ENCODE results near the gene ZNF573.
A peak's percentile ranks its signal among the peaks of the same experiment; 100 is the strongest.
"Not testable (repeated sequence)": the region's sequence is repeated elsewhere in the genome, so short reads cannot be mapped to it uniquely, and the experiment has no call there.

Gene ZNF573

DNA sequence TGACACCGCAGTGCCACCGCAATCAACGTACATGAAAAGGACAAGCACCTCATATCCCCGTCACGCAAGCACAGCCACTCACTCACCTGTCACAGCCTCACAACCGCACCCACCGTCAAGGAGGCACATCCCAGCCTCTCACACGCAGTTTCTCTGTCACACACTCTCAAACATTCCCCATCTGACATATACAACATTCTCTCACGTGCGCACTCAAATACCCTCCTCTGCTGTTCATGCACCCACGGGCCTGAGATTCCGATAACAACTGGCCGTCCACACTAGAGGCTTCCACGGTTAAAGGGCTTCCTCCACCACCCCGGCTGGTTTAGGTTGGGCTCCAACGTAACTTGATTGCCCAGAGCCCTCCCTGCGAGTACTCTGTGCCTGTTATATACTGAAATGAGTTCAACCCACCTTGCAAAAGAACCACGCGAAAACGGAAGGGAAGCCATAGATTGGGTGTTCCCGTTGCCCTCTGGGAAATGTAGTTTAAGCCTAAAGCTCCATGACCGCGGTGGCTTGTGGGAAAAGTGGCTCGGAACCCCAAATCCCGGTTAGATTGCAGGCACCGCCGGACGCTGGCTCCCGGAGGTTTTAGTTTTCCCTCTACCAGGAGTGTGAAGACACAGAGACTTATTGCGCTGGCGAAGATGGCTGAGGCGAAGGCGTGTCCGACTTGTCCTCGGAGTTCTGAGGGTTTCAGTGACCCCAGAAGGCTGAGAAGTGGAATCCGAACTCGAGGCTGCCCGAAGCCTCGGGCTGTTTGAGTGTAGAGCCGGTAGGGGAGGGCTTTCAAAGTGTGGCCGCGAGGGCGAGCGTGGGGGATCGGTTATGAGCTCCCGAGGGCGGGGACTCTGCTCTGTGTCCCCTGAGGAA, at the start of gene ZNF573:
TSS of gene ZNF573 (minus strand) at position 460 of the 879 bp plus-strand sequence. CDS start 5,857 bp downstream, outside the sequence.
- peak; percentile 12 for DNase-seq

DNA sequence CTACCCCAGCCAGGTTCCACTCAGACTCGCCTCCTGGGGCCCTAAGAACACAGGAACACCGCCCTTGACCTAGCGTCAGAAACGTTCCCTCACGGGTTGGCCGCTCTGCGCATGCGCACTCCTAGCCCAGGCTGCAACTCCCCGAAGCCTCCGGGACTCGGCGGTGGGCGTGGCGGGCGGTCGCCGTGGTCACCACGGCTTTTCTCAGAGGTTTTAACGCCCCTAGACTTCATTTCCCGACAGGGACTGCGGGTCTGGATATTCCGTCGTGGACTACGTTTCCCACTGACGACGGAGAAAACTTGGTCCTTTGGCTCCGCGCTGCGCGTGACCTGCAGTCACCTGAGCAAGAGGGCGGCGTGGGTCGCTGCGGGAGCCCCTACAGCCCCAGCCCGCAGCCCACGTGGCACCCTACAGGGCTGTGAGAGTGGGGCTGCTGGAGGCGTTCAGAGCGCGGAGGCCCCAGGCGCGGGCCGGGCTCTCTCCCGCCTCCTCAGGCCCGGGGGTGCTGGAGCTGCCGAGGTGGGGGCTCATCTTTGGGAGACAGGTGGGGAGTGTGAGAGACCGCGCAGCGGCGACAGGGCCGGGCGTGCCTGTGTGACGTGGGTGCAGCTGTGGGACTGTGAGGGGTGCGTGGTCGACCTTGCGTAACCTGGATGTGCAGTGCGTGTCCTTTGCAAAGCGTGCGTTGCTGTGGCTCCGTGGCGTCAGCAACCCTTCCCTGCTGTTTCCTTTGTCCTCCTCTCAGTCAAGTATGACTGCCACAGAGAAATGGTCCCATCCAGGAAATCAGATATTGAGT, 38.0 kb upstream of the ZNF573 start:
- DNase-seq: no peak

DNA sequence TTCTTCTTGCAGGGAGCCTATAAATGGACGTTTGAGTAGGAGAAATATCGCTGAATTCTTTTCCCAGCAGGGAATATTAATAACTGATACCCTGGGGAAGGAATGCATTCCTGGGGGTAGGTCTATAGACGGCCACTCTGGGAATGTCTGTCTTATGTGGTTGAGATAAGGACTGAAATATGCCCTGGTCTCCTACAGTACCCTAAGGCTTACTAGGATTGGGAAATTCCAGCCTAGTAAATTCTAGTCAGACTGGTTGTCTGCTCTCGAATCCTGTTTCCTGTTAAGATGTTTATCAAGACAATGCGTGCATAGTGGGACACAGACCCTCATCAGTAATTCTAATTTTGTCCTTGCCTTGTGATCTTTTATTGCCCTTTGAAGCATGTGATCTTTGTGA, 36.2 kb upstream of the ZNF573 start:
- not testable (repeated sequence) for DNase-seq

DNA sequence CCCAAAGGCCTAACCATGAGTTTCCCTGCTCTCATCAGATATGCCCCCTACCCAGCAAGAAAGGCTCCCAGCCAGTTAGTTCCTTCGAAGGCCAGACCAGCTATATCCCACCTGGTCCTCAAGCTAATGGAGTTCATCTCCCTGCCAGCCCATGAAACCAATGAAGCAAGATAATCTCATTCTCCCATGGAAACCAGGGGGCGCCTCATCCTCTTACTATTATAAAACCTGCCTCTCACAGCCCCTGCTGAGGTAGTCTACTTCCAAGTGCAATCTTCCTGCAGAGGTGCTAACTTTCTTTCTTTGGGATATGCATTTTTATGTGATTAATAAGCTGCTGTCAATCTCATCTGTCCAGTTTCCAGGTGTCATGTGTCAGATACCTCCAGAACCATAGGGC, 34.0 kb upstream of the ZNF573 start:
- DNase-seq: no peak

DNA sequence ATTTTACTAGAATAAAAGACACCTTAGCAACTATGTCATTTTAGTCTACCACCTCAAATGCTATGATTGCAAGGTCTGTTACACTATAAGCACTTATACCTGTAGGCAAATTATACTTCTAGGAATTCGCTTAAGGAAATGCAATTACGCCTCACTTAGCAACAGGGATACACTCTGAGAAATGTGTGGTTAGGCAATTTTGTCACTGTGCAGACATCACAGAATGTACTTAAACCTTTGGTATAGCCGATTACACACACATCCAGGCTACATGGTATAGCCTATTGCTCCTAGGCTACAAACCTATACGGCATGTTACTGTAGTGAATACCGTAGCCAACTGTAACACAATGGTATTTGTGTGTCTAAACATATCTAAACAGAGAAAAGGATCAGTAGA, 30.0 kb upstream of the ZNF573 start:
- DNase-seq: no peak

DNA sequence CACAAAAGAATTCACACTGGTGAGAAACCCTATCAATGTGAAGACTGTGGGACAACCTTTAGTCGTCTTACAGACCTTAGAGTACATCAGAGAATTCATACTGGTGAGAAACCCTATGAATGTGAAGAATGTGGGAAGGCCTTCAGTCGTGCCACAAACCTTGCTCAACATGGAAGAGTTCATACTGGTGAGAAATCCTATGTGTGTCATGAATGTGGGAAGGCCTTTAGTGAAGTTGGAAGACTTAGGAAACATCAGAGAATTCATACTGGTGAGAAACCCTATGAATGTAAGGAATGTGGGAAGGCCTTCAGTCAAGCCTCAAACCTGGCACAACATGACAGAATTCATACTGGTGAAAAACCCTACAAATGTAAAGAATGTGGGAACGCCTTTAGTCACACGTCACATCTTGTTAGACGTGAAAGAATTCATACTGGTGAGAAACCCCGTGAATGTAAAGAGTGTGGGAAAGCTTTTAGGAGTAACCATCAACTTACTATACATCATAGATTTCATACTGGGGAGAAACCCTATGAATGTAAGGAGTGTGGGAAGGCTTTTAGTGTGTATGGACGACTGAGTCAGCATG, 24.0 kb upstream of the ZNF573 start:
- DNase-seq: no peak

DNA sequence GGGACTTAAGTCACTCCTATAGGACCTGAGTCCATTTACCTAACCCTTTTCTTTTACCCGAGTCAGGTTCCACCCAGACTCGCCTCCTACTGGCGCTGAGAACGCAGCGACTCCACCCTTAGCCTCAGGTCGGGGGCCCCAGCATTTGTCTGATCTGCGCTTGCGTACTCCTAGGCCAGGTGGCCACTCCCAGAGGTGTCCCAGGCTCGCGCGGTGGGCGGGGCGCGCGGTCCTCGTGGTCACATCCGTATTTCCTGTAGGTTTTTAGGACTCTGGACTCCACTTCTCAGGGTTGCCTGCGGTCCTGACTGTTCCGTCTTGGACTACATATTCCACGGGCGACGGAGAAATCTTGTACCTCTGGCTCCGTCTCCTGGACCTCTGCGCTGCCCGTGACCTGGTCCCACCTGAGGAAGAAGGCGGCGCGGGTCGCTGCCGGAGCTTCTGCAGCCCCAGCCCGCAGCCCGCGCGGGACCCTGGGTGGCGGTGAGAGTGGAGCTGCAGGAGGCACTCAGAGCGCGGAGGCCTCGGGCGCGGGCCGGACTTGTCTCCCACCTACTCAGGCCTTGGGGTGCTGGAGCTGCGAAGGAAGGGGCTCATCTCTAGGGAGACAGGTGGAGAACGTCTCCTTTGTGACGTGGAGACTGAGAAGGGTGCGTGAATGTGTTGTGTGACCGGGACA, 11.0 kb upstream of the ZNF573 start:
- no peak for DNase-seq

DNA sequence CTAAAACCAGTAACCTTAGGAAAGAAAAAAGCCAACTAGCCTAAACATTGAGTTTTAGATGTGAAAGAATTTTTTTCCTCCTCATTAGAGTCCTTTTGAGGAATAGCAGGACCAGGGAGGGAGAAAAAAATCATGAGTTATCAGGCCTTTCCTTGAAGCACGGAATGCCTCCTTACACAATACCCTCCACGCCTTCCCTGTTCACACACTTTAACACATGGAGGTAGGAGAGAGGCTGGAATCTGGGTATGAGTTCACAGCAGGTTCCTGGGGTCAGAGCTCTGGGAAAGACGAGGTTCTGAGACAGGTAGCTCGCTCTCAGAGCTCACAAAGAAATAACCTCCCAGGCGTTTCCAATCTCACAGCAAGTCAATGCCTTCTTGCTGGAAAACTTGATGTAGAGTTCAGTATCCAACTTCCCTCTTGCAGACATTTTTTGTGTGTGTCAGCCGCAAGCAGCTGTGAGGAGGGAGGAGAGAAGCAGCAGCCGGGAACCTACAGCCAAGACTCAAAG, 716 bp downstream of the ZNF573 start:
- no peak for DNase-seq

DNA sequence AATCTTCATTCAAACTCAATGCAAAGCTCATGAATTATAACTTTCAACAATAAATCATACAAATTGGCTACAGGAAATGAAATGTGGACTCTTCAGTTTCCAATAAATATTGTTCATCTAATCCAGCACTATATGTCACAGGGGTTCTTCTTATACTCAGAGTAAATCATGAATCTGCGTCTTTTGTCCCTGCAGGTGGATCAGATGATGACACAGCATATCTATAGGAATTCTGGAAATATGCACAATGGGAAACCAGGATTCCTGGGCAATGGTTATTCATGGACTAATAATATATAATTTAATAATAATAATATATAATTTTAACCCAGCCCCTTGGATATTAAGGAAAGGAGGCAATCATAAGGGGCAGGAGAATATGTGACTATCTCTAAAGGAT, 8.4 kb downstream of the ZNF573 start:
- no peak for DNase-seq

DNA sequence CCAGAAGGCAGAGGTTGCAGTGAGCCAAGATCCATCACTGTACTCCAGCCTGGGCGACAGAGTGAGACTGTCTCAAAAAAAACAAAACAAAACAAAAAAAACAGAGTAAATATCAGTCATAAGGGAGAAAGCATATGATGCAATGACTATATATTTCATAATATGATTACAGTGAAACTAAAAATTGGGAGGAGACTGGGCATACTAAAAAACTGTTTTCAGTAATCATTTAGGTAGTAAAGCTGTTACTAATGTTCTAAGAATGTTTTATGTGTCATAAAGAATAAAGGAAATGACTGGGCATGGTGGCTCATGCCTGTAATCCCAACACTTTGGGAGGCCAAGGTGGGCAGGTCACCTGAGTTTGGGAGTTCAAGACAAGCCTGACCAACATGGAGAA, 15.9 kb downstream of the ZNF573 start:
- no peak for DNase-seq

DNA sequence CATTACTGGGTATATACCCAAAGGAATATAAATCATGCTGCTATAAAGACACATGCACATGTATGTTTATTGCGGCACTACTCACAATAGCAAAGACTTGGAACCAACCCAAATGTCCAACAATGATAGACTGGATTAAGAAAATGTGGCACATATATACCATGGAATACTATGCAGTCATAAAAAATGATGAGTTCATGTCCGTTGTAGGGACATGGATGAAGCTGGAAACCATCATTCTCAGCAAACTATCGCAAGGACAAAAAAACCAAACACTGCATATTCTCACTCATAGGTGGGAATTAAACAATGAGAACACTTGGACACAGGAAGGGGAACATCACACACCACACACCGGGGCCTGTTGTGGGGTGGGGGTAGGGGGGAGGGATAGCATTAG, 21.7 kb downstream of the ZNF573 start:
- not testable (repeated sequence) for DNase-seq

DNA sequence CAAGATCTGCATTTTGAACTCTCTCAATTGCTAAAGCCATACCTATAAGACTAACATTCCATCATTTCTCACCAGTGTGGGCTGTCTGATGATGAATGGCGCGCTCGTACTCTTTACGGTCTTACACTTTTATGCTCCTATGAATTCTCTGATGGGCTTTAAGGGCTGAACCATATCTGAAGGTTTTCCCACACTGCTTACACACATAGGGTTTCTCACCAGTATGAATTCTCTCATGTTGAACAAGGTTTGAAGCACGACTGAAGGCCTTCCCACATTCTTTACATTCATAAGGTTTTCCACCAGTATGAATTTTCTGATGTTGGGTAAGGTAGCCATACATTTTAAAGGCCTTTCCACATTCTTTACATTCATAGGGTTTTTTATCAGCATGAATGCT, 41.0 kb downstream of the ZNF573 start:
- no peak for DNase-seq

DNA sequence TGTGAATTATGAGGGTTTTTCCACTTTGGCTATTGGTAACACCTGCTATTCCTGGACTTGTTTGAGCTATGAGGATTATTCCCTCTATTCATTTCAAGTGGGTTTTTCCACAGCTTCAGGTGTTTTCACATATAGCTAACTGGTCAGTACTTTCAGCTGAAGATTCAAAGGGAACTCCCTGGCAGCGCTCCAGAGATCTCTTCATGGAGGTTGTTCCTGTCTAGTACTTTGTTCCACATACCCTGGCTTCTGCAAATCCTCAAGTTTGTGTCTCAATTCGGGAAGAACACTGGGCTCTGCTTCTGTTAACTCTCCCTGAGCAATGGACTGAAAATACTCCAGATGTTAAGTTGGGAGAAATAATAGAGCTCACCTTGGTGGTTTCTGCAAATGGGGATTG, 54.2 kb downstream of the ZNF573 start:
- DNase-seq: no peak

DNA sequence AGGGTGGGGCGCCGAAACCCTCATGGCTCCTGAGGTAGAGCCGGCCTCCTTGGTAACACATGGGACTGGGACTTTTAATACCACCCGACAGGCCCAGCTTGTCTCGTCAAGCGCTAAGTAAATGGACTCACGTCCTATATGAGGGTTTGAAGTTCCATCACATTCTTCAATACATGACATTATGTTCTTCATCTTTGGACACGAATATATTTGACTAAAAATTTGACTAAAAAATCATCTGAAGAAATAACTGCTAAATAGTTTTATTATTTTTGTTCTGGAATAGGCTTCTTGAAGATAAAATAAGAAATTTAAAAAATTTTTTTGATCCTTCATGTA, 59.5 kb downstream of the ZNF573 start:
- no peak for DNase-seq

DNA sequence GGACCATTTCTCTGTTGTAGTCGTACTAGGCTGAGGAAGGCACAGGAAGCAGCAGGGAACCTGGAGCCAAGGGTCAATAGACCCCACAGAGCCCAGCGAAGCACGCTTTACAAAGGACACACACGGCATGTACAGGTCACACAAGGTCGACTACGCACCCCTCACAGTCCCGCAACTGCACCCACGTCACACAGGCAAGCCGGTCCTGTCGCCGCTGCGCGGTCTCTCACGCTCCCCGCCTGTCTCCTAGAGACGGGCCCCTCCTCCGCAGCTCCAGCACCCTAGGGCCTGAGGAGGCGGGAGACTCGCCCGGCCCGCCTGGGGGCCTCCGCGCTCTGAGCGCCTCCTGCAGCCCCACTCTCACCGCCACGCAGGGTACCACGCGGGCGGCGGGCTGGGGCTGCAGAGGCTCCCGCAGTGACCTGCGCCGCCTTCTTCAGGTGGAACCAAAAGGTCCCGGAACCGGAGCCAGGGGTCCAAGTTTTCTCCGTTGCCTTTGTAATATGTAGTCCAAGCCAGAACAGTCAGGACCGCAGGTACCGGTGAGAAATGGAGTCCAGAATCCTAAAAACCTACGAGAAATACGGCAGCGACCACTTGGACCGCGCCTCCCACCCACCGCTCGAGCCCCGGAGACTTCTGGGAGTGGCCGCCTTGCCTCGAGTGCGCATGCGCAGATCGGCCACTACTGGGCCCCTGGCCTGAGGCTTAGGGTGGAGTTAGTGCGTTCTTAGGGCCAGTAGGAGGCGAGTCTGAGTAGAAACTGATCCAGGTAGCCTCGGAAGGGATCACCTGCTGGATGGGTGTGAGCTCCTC, 60.1 kb downstream of the ZNF573 start, which contains the start of gene ZNF607:
TSS of gene ZNF607 (minus strand) at position 651 of the 816 bp plus-strand sequence. CDS start 8,143 bp downstream, outside the sequence.
- peak; percentile 57 for DNase-seq

DNA sequence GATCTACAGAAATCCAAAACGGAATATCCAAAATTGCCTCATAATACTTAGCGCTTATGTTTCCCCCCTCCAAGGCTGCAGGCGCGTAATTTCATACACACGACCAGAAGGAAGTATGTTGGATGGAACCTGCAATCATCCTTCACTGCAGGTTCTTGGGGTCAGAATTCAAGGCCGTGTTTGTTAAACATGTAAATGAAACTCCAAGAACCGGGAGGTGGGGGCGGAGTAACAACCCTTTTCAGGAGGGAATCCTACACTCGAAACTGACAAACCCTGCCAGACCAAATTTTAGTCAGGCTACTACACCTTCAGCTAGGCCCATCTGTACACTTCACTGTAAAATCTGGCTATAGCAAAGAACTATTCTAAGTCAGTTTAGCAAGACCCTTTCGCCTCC, 61.1 kb downstream of the ZNF573 start:
- no peak for DNase-seq

DNA sequence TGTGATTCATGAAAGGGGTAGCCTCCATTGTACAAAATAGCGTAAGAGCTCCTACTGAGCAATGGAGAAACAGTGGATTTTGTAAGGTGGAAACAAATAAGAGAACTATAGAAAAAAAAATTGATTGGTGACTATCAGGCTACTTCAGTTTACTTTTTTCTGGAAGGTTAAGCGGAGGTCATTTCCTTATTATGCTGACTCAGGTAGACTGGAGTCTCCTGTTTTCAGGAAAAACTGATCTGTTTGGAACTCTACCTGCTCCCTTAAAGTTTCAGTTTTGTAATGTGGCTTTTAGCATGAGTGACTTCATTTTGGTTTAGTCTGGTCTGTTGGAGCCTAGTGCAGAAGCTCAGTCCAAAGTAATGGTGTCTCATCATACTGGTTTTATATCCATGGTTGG, 63.2 kb downstream of the ZNF573 start:
- DNase-seq: no peak

DNA sequence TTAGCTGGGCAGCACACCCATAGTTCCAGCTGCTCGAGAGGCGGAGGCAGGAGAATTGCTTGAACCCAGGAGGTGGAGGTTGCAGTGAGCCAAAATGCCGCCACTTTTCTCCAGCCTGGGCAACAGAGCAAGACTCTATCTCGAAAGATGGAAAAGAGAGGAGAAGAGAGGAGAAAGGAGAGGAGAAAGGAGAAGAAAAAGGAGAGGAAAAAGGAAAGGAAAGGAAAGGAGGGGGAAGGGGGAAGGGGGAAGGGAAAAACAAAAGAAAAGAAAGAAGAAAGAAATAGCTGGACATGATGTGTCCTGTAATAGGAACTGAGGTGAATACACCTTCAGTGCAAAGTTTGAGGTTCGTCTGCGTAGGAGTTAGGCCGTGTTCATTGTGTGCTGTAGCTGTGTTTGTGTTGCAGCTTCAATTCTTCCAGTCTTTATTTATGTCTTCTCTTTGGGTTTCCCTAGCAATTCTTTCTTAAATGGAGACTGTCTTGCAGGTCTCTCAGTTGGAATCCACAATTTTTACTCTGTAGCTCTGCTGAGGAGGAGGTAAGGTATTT, 73.3 kb downstream of the ZNF573 start:
- no peak for DNase-seq

DNA sequence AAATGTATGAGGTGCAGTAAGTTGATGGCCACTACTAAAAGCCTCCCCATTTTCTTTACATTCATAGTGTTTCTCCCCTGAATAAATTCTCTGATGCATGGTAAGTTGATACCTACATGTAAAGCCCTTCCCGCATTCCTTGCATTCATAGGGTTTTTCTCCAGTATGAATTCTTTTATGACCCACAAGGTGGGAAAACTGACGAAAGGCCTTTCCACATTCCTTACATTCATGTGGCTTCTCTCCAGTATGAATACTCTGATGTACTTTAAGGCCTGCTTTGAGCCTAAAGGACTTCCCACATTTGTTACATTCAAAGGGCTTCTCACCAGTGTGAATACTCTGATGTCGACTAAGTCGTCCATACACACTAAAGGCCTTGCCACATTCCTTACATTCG, 80.3 kb downstream of the ZNF573 start:
- DNase-seq: no peak

DNA sequence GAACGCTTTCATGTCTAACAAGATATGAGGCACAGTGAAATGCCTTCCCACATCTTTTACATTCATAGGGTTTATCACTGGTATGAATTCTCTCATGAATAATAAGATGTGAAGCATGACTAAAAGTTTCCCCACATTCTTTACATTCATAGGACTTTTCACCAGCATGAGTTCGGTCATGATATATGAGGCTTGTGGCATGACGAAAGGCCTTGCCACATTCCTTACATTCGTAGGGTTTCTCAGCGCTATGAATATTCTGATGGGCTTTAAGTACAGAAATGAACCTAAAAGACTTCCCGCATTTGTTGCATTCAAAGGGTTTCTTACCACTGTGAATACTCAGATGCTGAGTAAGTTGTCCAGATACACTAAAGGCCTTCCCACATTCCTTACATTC, 81.2 kb downstream of the ZNF573 start:
- DNase-seq: no peak

DNA sequence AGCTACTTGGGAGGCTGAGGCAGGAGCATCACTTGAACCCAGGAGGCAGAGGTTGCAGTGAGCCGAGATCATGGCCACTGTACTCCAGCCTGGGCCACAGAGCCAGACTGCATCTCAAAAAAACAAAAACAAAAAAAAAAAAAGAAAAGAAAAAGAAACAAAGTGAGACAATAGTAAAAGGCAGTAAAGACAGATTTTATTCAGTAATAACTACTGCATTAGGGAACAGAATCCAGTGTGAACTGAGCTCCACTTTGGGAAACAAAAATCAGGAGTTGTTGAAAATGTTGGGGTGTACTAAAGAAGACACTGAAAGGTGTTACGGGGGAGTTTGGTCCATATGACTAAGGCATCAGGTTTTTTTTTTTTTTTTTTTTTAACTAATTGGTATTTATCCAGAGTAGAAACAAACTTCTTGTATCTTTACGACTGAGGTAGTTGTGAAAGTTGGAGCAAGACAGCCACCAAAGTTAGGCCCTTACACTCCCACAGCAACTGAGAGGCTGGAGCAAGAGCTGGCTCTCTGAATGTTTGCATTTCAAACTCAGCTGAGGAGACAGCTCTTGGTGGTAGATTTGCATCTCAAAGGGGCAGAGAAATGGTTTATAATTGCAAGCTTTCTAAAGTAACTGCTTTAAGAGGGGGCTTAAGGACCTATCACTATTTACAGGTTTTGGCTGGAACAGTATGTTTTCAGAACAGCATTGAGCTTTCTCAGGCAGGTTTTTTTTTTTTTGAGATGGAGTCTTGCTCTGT, 84.1 kb downstream of the ZNF573 start:
- DNase-seq: no peak
